ENCODE results near the gene WIPF3. TPM values are rescaled to one million over a fixed set of nuclear protein-coding genes. Genes with fewer than 3 reads are reported as not detected.

The WIPF3 gene
- total and polyA plus RNA-seq, 10 of the 15 experiments (the other 5 are each of a cell fraction or from before 2014, with no cell fraction given) = 0.03 to 0.05 TPM; not detected in 8

GRCh38 chr7:29811586-29811985, 5.3 kb downstream of the WIPF3 start:
- WGBS (ENCODE audit: insufficient coverage, insufficient replicate concordance, low lambda C conversion rate, missing lambda C conversion rate) = 0% methylated on average over 1 of the region's 1 CpG
- in situ Hi-C loops (cut with MboI) = no loop called here

More at GRCh38 chr7:29811586-29811985, 5.3 kb downstream of the WIPF3 start:
- ChIA-PET SMC1A (ENCODE audit: uncharacterized antibody, unreplicated experiment) (no interaction called here), CTCF (no interaction called here), RAD21 (ENCODE audit: unreplicated experiment) (no interaction called here), POLR2A (no interaction called here)
- FAIRE-seq = no peak
- Histone ChIP-seq H3K9ac (ENCODE audit: control insufficient read depth, insufficient read depth, low read length) (no peak overlapping the region), H3K27me3 (replicated peaks in 1 of 2; ENCODE audit: control insufficient read depth in 2 of 2, insufficient read depth in 2 of 2, low read length in 1 of 2) (peaks cover 8 to 20% of the 10 kb centered on the region in 2 experiments), H2AFZ (ENCODE audit: control insufficient read depth, low read depth, low read length) (no peak overlapping the region), H3K27ac (ENCODE audit: control insufficient read depth, insufficient read depth) (no peak overlapping the region), H3K4me2 (ENCODE audit: control insufficient read depth, insufficient read depth) (no peak overlapping the region), H3K4me3 (no peak overlapping the region), H4K20me1 (ENCODE audit: control insufficient read depth, insufficient read depth) (no peaks in the 10 kb centered on the region), H3K4me1 (ENCODE audit: control insufficient read depth, insufficient read depth, low read length) (no peaks in the 10 kb centered on the region), H3K9me3 (replicated peaks; ENCODE audit: control insufficient read depth, insufficient read depth, low read length) (no peaks in the 10 kb centered on the region), H3K36me3 (ENCODE audit: control insufficient read depth in 2 of 2, insufficient read depth in 2 of 2, low read length in 1 of 2) (no peaks in the 10 kb centered on the region), H3K79me2 (ENCODE audit: control insufficient read depth, insufficient read depth, low read length) (no peaks in the 10 kb centered on the region)
- no peak for DNase-seq (ENCODE audit: low read depth, low spot score)
- intact Hi-C loops (cut with micrococcal nuclease; ENCODE audit: unreplicated experiment) = no loop called here
- no TSS peak for BruUV-seq (replicated peaks)
- no peak for TF ChIP-seq PRDM15 (CRISPR knock-in tag; IDR thresholded peaks at IDR 0.05)
- TF ChIP-seq, protein P1, sequence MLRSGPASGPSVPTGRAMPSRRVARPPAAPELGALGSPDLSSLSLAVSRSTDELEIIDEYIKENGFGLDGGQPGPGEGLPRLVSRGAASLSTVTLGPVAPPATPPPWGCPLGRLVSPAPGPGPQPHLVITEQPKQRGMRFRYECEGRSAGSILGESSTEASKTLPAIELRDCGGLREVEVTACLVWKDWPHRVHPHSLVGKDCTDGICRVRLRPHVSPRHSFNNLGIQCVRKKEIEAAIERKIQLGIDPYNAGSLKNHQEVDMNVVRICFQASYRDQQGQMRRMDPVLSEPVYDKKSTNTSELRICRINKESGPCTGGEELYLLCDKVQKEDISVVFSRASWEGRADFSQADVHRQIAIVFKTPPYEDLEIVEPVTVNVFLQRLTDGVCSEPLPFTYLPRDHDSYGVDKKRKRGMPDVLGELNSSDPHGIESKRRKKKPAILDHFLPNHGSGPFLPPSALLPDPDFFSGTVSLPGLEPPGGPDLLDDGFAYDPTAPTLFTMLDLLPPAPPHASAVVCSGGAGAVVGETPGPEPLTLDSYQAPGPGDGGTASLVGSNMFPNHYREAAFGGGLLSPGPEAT (IDR thresholded peaks at IDR 0.05; ENCODE audit: low read depth) = no peak
- no peak for TF ChIP-seq SUZ12 (IDR thresholded peaks at IDR 0.05; ENCODE audit: unreplicated experiment)
- no peak for ATAC-seq

Measured in GM12878 (cell line).